Epidermal melanocyte (primary cell): ENCODE data around the gene DOK3.
"Not testable (repeated sequence)": the region's sequence is repeated elsewhere in the genome, so short reads cannot be mapped to it uniquely, and the experiment has no call there.

Experiments
- DNase-seq: peaks from one replicate; pipeline ENCODE4 v3.0.0; 2011; ENCODE audit warnings: low spot score; ENCODE audit not compliant: insufficient read length

The DOK3 gene

DNA sequence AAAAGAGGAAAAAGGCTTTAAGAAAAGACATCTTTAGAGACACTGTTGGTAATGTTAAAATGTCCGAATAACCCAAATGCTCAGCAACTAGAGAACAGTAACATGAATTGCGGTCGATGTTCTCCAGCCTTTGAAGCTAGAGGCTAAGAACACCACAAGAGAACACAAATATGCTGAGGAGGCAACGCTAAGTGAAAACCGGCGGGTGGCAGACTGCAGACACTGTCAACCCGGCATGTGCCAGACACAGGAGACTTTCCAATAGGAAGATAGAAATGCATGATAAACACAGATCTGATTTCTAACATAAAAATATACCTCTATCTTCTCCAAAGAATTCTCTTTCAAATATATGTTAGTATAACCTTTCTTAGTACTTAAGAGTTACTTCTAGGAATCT, 25.5 kb upstream of the DOK3 start:
- DNase-seq: no peak

DNA sequence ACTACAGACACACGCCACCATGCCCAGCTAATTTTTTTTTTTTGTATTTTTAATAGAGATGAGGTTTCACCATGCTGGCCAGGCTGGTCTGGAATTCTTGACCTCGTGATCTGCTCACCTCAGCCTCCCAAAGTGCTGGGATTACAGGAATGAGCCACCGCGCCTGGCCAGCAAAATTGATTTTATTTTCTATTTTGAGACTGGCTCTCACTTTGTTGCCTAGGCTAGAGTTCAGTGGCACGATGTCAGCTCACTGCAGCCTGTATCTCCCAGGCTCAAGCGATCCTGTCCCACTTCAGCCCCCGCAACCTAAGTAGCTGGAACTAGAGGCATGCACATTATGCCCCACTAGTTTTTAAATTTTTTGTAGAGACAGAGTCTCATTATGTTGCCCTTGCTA, 24.8 kb upstream of the DOK3 start:
- not testable (repeated sequence) for DNase-seq

DNA sequence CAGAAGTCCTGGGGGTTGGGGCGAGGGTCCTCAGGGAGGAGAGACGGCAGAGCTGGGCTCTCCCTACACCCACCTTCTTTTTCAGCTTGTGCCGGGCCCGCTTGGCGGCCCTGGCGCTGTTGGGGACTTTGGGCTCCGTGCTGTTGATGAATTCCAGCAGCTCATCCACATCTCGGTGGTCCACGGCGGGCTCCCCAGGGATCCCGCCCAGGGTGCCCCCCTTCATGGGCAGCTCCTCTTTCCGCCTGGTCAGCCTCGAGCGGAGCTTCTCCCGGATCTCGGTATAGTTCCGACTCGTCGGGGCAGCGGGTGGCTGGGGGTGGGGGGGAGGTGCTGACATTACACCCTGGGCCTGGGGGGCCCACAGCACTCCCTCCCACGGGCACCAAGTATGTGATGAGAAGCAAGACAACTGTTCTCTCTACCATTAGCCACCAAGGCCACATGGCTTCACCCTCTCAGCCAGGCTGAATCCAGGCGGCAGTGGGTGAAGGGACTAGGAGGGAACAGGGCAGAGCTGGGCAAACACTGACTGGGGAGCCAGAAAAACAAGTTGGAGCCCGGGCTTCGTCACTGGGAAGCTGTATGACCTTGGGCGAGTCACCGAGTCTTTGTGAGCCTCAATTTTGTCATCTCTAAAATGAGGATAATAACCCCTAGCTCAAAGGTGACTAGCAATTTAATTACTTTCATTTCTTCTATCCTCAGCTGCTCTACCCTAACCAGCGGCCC, 21.7 kb upstream of the DOK3 start:
- no peak for DNase-seq

DNA sequence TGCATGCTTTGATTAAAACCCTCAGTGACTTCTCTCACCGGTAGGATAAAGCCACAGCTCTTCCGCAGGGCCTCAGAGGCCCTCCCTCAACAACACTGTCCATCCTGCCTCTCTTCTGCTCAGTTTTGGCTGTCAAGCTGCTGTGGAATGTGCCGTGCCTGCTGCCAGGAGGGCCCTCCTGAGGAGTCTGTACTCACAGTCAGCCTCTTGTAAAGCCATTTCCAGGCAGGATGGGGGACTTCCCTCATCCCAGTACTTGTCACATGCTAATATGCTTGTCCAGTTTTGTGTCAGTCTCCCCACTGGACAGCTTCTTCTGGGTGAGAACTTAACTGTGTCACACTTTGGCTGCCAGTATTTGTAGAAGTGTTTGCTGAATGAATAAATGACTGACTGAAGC, 21.0 kb upstream of the DOK3 start:
- DNase-seq: no peak

DNA sequence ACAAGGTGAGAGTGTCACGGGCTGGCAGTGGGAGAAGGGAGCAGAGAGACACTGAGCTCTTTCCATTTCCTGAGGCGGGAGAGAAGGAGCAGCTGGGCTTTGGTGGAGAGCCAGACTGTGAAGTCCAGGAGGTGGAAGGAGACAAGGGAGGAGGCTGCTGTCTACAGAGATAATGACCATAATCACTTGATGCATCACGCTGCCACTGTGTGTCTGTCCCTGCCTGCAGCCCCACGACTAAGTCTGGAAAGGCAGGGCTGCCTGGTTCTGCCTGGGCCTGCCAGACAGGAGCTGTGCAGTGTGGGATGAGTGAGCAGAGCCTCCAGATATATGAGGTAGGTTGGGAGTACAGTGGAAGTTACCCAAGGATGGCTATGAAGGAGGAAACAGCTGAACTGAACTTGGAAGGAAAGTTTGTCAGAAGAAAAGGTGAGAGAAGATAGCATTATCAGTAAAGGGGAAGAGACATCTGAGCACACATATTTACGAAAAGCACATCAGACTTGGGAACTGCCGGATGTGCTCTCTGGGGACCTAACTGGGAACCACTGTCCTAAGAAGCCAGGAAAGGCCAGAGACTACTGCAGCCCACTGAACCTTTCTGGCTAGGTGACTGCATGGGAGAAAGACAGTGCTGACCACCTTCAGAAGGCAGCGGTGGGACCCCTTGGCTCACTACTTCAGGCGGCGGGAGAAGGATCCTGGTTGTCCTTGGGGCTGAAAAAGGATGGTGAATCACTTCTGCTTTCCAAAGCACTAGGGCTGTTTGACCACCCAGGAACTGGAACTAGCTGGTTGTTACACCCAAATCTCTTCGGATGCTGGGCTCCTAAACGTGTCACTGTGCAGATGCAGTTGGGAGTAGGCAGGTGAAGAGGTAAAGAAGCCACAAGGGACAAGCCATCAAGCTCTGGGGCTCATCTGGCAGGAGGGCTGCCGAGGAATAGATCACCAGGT, 19.9 kb upstream of the DOK3 start:
- no peak for DNase-seq

DNA sequence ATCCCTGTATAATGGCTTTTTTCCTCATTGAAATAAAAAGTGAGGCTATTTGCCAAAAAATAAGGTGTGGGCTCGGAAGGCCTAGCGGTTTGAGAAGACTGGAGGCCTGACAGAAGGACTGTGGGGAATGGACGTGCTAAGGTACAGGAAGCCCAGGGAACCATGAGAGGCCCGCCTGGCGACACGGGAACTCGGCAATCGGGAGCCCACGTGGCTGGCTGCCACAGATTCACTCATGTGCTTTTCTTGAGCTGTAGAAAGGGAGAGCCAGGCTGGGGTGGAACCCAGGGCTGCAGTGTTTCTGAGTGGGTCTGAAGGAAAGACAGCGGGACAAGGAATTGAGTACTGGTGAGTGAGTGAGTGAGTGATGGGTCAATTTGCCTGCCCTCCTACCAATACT, 19.0 kb upstream of the DOK3 start:
- DNase-seq: no peak

DNA sequence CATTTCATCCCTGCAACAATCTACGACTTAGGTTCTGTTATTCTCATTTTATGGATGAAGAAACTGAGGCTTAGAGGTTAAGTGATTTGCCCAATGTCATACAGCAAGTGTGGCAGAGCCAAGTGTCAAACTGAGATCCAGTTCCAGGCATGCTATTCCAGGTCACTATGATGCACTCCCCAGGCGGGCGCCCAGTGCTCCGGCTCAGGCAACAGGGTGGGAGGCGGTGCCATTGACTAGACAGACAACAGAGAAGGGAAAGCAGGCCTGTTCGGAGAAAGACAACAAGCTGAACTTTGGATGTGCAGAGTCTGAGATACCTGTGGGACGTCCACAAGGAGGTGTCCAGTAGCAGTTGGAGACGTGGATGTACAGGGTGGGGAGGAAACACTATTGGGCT, 18.0 kb upstream of the DOK3 start:
- no peak for DNase-seq

DNA sequence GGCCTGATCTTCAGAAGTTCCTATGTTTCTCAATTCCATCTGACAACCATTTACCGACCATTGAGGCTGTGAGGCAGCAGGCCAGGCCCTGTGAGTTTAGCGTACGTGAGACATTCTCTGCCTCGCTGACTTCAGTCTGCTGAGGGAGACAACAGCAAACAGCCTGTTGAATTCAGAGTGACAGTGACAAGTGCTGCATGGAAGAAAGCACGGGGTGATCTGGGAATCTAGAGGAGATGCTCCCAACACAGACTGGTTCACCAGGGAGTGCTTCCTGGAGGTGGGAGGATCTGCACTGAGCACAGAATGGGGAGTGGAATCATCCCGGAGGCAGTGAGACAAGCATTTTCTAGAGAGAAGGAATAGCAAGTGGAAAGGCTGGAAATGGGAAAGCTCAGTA, 17.2 kb upstream of the DOK3 start:
- DNase-seq: no peak

DNA sequence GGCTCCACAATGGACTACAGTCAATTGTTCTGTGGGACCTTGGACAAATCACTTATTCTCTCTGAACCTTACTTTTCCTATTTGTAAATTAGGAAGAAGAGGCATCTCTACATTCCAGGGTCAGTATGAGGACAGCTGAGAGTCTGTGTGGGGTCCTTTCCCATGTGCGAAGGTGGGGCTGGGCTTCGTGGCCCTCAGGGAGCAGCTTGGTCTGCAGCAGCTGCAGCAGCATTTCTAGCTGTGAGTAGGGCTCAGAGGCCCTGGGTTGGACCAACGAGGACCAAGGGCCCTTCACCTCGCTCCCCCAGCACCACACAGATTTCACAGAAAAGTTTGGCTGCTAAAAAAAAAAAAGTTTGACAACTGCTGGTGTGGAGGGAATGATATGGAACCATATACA, 16.6 kb upstream of the DOK3 start:
- DNase-seq: no peak

DNA sequence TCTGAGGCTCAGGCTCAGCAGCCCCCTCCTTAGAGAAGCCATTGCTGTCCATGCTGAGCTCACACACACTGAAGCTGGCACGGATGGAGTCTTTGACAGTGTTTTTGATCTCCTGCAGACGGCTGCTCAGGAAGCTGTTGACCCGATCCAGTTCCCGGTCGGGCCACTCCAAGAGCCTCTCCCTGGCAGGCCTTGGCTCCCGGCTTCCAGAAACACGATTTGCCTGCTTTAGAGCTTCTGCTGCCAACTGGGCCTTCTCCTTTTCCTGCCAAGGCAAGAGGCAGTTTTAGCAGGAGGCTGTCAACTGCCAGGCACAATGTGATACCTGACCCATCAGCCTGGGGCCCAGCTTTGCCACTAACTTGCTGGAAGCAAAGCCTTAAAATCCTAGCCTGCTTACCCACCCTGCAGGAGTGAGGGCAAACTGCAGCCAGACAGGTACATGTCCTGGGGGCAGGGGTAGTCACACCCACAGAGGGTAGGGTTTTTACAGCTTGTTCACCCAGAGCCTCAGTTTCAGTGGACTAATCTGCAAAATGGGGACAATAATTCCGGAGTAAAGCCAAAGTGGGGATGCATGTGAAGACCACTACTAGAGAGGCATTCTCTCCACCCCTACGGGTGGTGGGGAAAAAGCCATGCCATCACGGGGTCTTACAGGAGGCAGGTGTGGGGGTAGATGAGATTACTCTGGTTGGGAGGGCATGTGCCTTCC, 15.5 kb upstream of the DOK3 start:
- DNase-seq: no peak

DNA sequence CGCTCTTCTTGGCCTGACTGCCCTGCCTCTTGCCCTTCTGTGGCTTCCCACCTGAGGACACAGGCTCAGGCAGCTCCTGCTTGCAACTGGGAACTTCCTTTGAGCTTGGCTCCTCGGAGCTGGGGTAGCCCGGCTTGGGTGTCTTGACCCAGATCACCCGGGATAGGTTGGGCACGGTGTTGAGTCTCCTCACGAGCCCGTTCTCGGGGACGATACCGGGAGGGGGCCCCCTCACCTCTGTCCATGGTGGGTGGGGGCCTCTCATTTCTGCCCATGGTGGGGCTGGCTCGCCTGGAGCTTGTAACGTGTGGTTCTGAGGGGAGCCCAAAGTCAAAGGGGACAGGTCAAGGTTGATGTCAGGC, 14.9 kb upstream of the DOK3 start:
- no peak for DNase-seq

DNA sequence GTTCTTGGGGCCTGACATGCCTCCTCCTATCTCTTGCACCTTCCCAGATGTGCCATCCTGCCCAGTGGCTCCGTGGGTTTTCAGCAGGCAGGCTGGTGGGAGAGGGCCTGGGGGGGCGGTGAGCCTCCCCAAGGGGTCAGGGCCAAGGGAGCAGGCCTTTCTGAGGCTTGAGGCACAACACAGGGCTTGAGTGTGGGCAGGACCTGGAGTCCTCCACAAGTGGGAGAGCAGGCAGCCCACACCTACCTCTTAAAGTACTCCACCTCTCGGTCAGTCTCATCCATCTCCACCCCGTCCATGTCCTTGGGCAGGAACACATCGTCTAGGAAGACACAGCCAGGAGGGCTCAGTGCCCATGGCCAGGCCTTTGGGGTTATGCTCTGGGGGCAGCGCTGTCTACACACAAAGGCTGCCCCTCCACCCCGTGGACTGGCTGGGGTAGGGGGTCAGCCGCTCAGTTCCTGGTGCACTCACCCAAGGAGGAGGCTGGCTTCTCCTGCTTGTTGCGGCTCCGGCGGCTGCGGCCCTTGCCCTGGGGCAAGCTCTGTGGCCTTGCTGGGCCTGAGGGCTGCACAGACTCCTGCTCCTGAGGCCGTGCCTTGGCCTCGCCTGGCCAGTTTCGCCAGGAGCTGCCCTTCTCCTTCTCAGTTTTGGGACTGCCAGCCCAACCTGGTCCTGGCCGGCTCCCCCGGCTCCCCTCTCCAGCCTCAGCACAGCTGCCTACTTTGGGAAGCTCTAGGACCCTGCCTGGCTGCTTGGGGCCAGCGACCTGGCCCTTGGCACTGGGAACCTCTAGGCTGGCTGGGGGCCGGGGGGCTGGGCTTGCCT, 14.3 kb upstream of the DOK3 start:
- no peak for DNase-seq

DNA sequence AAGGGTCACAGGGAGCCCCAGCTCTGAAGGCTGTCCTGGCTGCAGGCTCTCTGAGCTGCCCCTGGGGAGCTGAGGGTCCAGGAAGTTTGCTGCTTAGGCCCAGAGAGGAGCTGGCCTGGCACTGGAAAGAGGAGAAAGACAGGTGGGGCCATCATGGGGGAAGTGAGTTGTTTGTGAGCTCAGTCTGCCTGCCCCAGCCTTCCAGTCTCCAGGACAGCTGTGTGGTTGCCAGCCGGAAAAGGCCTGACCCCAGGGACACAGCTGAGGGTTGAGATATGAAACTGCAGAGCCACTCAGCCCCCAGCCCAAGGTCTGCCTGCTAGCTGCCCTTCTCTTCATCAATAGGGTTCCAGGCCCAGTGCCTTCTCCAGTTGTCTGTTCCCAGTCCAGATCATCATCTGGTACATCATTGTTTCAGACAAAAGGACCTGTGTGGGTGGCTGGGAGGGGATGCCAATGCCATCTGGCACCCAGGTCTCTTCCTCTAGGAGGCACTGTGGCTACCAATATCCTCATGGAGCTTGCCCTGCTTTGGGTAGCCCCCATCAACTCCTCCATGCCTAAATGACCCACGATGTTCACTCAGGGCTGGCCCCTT, 11.4 kb upstream of the DOK3 start:
- no peak for DNase-seq

DNA sequence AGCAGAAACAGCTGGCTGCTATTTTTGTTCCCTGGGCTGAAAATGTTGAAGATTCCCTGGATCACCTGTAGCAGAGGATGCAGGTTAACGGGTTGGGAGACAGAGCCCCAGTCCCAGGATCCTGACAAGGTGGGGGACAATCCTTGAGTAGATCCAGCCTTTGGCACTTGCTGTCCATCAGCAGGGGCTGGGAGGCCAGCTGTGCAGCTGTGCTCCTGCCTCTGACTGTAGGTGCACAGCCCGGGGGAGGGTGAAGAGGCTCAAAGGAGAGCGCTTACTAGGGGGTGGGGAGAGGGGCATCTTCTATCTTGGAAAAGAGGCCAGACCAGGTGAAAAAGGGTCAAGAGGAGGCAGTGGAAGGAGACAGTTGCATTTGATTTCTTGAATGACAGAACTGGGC, 10.6 kb upstream of the DOK3 start:
- DNase-seq: no peak

DNA sequence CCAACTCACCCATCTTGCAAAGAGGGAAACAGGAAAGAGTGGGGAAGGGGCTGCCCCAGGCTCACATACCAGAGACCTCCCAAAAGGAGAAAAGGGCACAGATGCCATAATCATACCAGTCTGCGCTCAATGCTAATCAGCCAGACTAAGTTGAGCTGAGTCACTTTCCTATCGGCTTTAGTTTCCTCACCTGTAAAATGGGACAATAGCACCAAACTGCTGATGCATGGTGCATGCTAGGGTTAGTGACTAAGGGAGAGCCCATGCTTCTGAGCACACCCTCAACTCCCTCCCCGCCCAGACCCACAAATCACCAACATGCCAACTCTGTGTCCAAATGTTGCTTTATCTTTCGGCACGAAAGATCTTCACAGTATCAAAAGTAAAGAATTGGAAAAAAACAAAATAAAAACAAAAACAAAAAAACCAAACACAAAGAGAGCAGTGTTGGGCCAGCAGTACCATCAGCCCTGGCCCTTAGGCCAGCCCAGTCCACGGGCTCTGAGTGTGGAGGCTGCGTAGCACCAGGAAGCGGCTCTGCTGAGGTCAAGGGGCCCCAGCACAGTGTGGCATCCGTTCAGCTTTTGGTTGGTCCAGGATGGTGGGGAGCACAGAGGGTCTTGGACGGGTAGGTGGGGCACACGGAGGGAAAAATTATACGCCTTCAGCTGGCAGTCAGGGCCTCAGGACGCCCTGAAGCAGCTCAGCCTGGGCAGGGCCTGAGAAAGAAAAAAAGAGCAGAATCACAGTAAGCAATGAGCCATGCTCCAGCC, 10.0 kb upstream of the DOK3 start:
- no peak for DNase-seq

DNA sequence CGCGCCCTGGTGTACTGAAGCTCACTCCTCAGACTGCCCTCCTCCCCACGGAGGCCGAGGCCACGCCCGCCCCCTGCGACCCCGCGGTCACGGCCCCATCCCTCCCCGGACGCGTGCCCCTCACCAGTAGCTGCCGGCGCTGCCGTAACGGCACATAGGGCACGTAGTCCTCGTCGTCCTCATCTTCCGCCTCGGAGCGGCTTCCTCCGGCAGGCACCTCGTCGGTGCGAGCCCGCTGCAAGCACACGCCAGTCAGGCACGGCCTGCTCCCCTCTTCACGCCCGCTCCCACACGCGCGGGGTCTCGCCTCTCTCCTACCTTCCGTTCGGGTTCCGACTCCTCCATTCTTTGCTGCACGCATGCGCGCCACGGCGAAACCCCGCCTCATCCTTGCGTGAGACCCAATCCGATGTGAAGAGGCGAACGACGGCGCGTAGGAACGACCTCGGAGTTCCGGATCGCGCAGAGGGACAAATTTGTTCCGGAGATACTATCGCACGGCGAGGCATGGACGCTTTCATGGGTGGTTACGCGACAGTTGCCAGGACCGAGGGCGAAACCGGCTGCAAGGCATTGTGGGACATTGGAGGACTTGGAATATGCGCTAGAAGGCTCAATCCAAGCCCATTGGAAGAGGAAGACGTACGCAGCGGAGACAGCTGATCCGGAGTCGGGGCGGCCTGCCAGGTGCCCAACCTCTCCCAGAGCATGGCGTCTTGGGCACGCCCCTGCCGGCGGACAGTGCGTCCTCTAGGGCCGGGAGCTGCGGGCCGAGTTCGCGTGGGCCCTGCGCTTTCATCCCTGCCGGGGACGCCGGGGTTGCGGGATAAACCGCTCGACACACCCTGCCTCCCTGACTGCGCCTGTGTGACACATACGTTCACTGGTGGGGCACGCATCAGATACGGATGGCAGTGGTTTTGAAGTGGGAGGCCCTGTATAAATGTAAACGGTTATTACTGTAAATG, 7.3 kb upstream of the DOK3 start, which contains the start of gene DDX41:
DDX41 (minus strand) TSS at position 361 of the 968 bp plus-strand sequence; CDS start at position 345, 16 bp downstream.
- DNase-seq: peak; percentile 100

DNA sequence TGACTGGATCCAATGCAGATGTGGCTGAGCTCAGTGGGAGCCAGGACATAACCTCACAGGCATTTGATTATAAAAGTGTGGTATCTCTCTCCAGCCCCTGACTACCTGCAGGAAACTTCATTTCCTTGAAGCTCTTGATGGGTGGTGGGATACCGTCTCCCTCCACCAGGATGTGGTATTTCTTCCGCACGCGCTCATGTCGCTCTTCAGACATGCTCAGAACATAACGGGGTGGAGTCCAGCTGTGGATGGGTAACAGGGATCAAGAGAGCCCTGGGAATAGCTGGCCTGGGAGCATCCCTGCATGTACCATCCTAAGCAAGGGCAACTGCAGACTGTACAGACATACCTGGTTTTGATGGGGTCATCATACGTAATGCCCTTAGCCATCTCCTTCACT, 6.0 kb upstream of the DOK3 start:
- no peak for DNase-seq

DNA sequence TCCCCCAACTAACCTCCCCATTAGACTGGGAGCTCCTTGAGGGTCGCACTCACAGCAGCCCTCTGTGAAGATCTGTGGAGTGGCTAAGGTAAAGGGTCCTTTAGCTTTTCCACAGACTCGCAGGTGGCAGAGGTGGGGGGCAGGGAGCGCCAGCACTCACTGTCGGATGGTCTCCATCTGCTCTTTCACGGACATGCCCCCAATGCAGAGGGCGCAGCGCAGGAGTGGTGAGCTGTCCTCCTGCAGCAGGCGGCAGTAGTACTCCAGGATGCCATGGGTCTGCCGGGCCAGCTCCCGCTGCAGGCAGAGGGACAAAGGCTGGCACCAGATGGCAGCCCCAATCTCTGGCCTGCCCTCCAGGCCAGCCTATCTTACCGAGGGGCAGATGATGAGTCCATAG, 4.9 kb upstream of the DOK3 start:
- no peak for DNase-seq

DNA sequence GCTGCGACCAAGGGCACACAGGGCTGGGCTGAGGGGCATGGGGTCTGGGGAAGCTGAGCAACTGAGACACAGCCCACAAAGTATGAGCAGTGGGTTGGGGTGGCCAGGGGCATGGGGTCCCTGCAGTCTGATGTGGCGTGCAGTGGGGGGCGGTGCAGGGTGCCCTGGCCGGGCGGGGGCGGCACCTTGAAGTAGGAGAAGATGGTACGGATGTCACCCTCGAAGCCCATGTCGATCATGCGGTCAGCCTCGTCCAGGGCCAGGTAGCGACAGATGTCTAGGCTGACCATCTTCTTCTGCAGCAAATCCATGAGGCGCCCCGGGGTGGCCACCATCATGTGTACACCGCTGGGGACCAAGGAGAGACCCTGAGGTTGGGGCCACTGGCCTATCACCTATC, 3.9 kb upstream of the DOK3 start:
- DNase-seq: no peak
